Naive thymus-derived CD8-positive, alpha-beta T cell (primary cell): ENCODE measurements around the gene AMZ2. TPM values are rescaled to one million over a fixed set of nuclear protein-coding genes. Genes with fewer than 3 reads are reported as not detected.
A peak's percentile ranks its signal among the peaks of the same experiment; 100 is the strongest.
"Not testable (repeated sequence)": the region's sequence is repeated elsewhere in the genome, so short reads cannot be mapped to it uniquely, and the experiment has no call there.

Experiments used
- ATAC-seq, 2 donors: fragments of 150-1000 bp; cut with Tn5 transposase in 1 of 2; sonication (Bioruptor Pico), chemical (Tn5 transposase) in 1 of 2; 1 replicate in 1 of 2; 2 replicates in 1 of 2; pipeline ENCODE4 v1.10.0; 2021; ENCODE audit warnings: mild to moderate bottlenecking in 2 of 2, moderate library complexity in 2 of 2
- POLR2A ChIA-PET: fragments of 350-600 bp; sonication (Branson Sonifier 250); formaldehyde crosslinking; loops from one replicate; lab custom pipeline; 2021; ENCODE audit warnings: antibody characterized with exemption; lab: Charles Lee
- DNase-seq, 10 donors: peaks; one replicate each; pipeline versions ENCODE4 v3.0.0 to v3.0.0-alpha.2; 2020 to 2022
- H3K27ac Mint-ChIP-seq, 10 donors: one replicate each; pipeline ENCODE4 v1.8.0; 2020 to 2022; ENCODE audit warnings: mild to moderate bottlenecking in 10 of 10, mixed read lengths in 10 of 10, moderate library complexity in 4 of 10, inconsistent platforms in 1 of 10
- H3K27me3 Mint-ChIP-seq, 5 donors: one replicate each; pipeline ENCODE4 v1.8.0; 2021 to 2022; ENCODE audit warnings: mixed read lengths in 5 of 5
- H3K36me3 Mint-ChIP-seq, 3 donors: one replicate each; pipeline ENCODE4 v1.8.0; 2020 to 2022; ENCODE audit warnings: mixed read lengths in 3 of 3, mild to moderate bottlenecking in 2 of 3, inconsistent platforms in 1 of 3
- H3K4me1 Mint-ChIP-seq, 4 donors: one replicate each; pipeline ENCODE4 v1.8.0; 2021 to 2022; ENCODE audit warnings: mixed read lengths in 4 of 4
- H3K4me3 Mint-ChIP-seq, 10 donors: one replicate each; pipeline ENCODE4 v1.8.0; 2020 to 2022; ENCODE audit warnings: mild to moderate bottlenecking in 10 of 10, mixed read lengths in 10 of 10, moderate library complexity in 6 of 10, inconsistent platforms in 1 of 10
- H3K9me3 Mint-ChIP-seq, 9 donors: one replicate each; pipeline ENCODE4 v1.8.0; 2020 to 2022; ENCODE audit warnings: mixed read lengths in 9 of 9, mild to moderate bottlenecking in 3 of 9, inconsistent platforms in 1 of 9, moderate library complexity in 1 of 9
- polyA plus RNA-seq, 3 donors: library from polyadenylated mRNA; unstranded; fragments of 300-500 nt; fragmentation: Illumina TruSeq; gene quantifications; one replicate each; pipeline ENCODE4 v1.2.3, GENCODE V29; 2021
- total RNA-seq, 8 experiments: library from RNA in 2 of 8; stranded (reverse) in 2 of 8; gene quantifications; one replicate each; pipeline ENCODE4 v1.2.3 and lab custom pipeline; 2021 to 2026

Gene AMZ2
- total and polyA plus RNA-seq, 5 experiments from 2014 or later: 72.4 to 125 (median 89.0) TPM

- Mint-ChIP-seq H3K4me1 (peaks cover 7 to 42% (median 28%) of the 10 kb centered on the region in 4 donors), H3K9me3 (no peaks in the 10 kb centered on the region), H3K4me3 (peak overlapping the region in 5 of 10 donors; percentile 38 to 96 (median 55)), H3K27ac (peak overlapping the region in 3 of 10 donors; percentile 14 to 95 (median 47)), H3K27me3 (no peaks in the 10 kb centered on the region), H3K36me3 (peaks cover 7 to 28% (median 16%) of the 10 kb centered on the region in 3 donors)
- no peak for ATAC-seq
- DNase-seq: no peak
- POLR2A ChIA-PET: interaction anchor here (0.5 to 14.4 kb wide), 4 partner anchors 24 to 144 kb away, joined by 3 to 224 read pairs (median 70); partner anchors contain the start of gene AMZ2
Observed at GRCh38 chr17:68207651-68208253, 40.1 kb upstream of the AMZ2 start.

GRCh38 chr17:68208651-68209050 lies 39.2 kb upstream of the AMZ2 start:
- DNase-seq, ATAC-seq, H3K27me3 Mint-ChIP-seq, H3K9me3 Mint-ChIP-seq: not testable (repeated sequence)
- Mint-ChIP-seq H3K27ac (peak overlapping the region in 7 of 10 donors; percentile 47 to 84 (median 68)), H3K4me3 (peak overlapping the region in 4 of 10 donors; percentile 31 to 60 (median 46)), H3K4me1 (peaks cover 14 to 51% (median 35%) of the 10 kb centered on the region in 4 donors), H3K36me3 (peaks cover 7 to 36% (median 16%) of the 10 kb centered on the region in 3 donors)
- POLR2A ChIA-PET: interaction anchor here (0.5 to 14.4 kb wide), 3 partner anchors 25 to 144 kb away, joined by 3 to 224 read pairs (median 95); partner anchors contain the start of gene AMZ2

GRCh38 chr17:68209191-68209900 lies 38.5 kb upstream of the AMZ2 start:
- H3K4me3 Mint-ChIP-seq: peak overlapping the region in 1 of 10 donors; percentile 10
- H3K9me3 Mint-ChIP-seq, DNase-seq: not testable (repeated sequence)

GRCh38 chr17:68210570-68211315 lies 37.1 kb upstream of the AMZ2 start:
- Mint-ChIP-seq H3K36me3 (peaks cover 7 to 54% (median 15%) of the 10 kb centered on the region in 3 donors), H3K9me3 (no peaks in the 10 kb centered on the region), H3K27me3 (no peaks in the 10 kb centered on the region), H3K4me3 (no peak overlapping the region), H3K27ac (peak overlapping the region in 3 of 10 donors; percentile 33 to 75 (median 48)), H3K4me1 (peaks cover 14 to 58% (median 42%) of the 10 kb centered on the region in 4 donors)
- POLR2A ChIA-PET: interaction anchor here (0.9 kb wide), 1 partner anchor 37 kb away, joined by 3 read pairs; the partner anchor contains the start of gene AMZ2
- DNase-seq (no peak), ATAC-seq (no peak)

More at GRCh38 chr17:68209191-68209900, 38.5 kb upstream of the AMZ2 start:
- H3K27me3 Mint-ChIP-seq, ATAC-seq, POLR2A ChIA-PET: not testable (repeated sequence)
- Mint-ChIP-seq H3K27ac (peak overlapping the region in 2 of 10 donors; percentile 41 to 77), H3K4me1 (peaks cover 14 to 56% (median 41%) of the 10 kb centered on the region in 4 donors), H3K36me3 (peaks cover 7 to 43% (median 15%) of the 10 kb centered on the region in 3 donors)

- not testable (repeated sequence) for DNase-seq, ATAC-seq, H3K27me3 Mint-ChIP-seq, H3K9me3 Mint-ChIP-seq
- Mint-ChIP-seq H3K27ac (peak overlapping the region in 9 of 10 donors; percentile 12 to 82 (median 29)), H3K4me3 (peak overlapping the region in 3 of 10 donors; percentile 5 to 60 (median 23)), H3K4me1 (peaks cover 10 to 50% (median 32%) of the 10 kb centered on the region in 4 donors), H3K36me3 (peaks cover 4 to 59% (median 14%) of the 10 kb centered on the region in 3 donors)
- POLR2A ChIA-PET: interaction anchor here (0.7 to 1.1 kb wide), 4 partner anchors 23 to 367 kb away, joined by 3 to 4 read pairs (median 3); no protein-coding TSS in a partner anchor
Observed at GRCh38 chr17:68213428-68214411, 34.1 kb upstream of the AMZ2 start.

GRCh38 chr17:68215453-68215852 lies 32.4 kb upstream of the AMZ2 start:
- H3K4me3 Mint-ChIP-seq, H3K27me3 Mint-ChIP-seq, H3K9me3 Mint-ChIP-seq, POLR2A ChIA-PET, DNase-seq, ATAC-seq: not testable (repeated sequence)
- peaks cover under 1 to 55% (median 10%) of the 10 kb centered on the region in 3 donors for H3K36me3 Mint-ChIP-seq
- H3K27ac Mint-ChIP-seq: peak overlapping the region in 1 of 10 donors; percentile 31
- peaks cover 7 to 50% (median 28%) of the 10 kb centered on the region in 4 donors for H3K4me1 Mint-ChIP-seq

- DNase-seq, H3K27me3 Mint-ChIP-seq, POLR2A ChIA-PET, H3K9me3 Mint-ChIP-seq, ATAC-seq, H3K4me3 Mint-ChIP-seq: not testable (repeated sequence)
- H3K36me3 Mint-ChIP-seq: peaks cover 0 to 31% (median 10%) of the 10 kb centered on the region in 3 donors
- H3K27ac Mint-ChIP-seq: peak overlapping the region in 1 of 10 donors; percentile 67
- peaks cover 5 to 44% (median 12%) of the 10 kb centered on the region in 4 donors for H3K4me1 Mint-ChIP-seq
Observed at GRCh38 chr17:68219429-68219828, 28.4 kb upstream of the AMZ2 start.

- not testable (repeated sequence) for ATAC-seq, H3K27me3 Mint-ChIP-seq, DNase-seq, H3K9me3 Mint-ChIP-seq
- peak overlapping the region in 1 of 10 donors; percentile 36 for H3K4me3 Mint-ChIP-seq
- POLR2A ChIA-PET: interaction anchor here (0.6 to 1.2 kb wide), 2 partner anchors 18 to 161 kb away, joined by 3 to 4 read pairs; no protein-coding TSS in a partner anchor
- H3K4me1 Mint-ChIP-seq: peaks cover 5 to 46% (median 11%) of the 10 kb centered on the region in 4 donors
- H3K36me3 Mint-ChIP-seq: peaks cover 0 to 25% (median 10%) of the 10 kb centered on the region in 3 donors
- peak overlapping the region in 1 of 10 donors; percentile 15 for H3K27ac Mint-ChIP-seq
Observed at GRCh38 chr17:68220186-68220585, 27.7 kb upstream of the AMZ2 start.

- Mint-ChIP-seq H3K4me1 (peaks cover 5 to 50% (median 11%) of the 10 kb centered on the region in 4 donors), H3K4me3 (peak overlapping the region in 1 of 10 donors; percentile 36), H3K36me3 (peaks cover 0 to 21% (median 10%) of the 10 kb centered on the region in 3 donors)
- POLR2A ChIA-PET: interaction anchor here (0.6 to 1.2 kb wide), 2 partner anchors 17 to 161 kb away, joined by 3 to 4 read pairs; no protein-coding TSS in a partner anchor
- DNase-seq, H3K27me3 Mint-ChIP-seq, H3K27ac Mint-ChIP-seq, H3K9me3 Mint-ChIP-seq, ATAC-seq: not testable (repeated sequence)
Observed at GRCh38 chr17:68220786-68221185, 27.1 kb upstream of the AMZ2 start.

- Mint-ChIP-seq H3K4me3 (peak overlapping the region in 1 of 10 donors; percentile 51), H3K4me1 (peaks cover 5 to 52% (median 11%) of the 10 kb centered on the region in 4 donors), H3K9me3 (peaks cover 0 to 1% (median 0%) of the 10 kb centered on the region in 9 donors), H3K36me3 (peaks cover 0 to 21% (median 10%) of the 10 kb centered on the region in 3 donors), H3K27me3 (no peaks in the 10 kb centered on the region), H3K27ac (peak overlapping the region in 5 of 10 donors; percentile 14 to 75 (median 46))
- ATAC-seq (no peak), DNase-seq (no peak)
- POLR2A ChIA-PET: no interaction called here
Observed at GRCh38 chr17:68221786-68222185, 26.1 kb upstream of the AMZ2 start.

- Mint-ChIP-seq H3K36me3 (peaks cover 0 to 21% (median 12%) of the 10 kb centered on the region in 3 donors), H3K4me1 (peaks cover 5 to 51% (median 11%) of the 10 kb centered on the region in 4 donors), H3K27me3 (no peaks in the 10 kb centered on the region), H3K9me3 (peaks cover 0 to 1% (median 0%) of the 10 kb centered on the region in 9 donors), H3K27ac (peak overlapping the region in 6 of 10 donors; percentile 48 to 94 (median 72)), H3K4me3 (peak overlapping the region in 1 of 10 donors; percentile 42)
- POLR2A ChIA-PET: no interaction called here
- ATAC-seq (no peak), DNase-seq (no peak)
Observed at GRCh38 chr17:68222606-68223005, 25.2 kb upstream of the AMZ2 start.
